Stimulated activated effector memory CD8-positive, alpha-beta T cell treated with anti-CD3 and anti-CD28 coated beads, Interleukin-12 subunit alpha, Interleukin-12 subunit beta, amount 100 ng/mL, for 72 hours (primary cell): Measurements from ENCODE around the gene ENO3.
"Not testable (repeated sequence)": the region's sequence is repeated elsewhere in the genome, so short reads cannot be mapped to it uniquely, and the experiment has no call there.

ENCODE experiments used
- ATAC-seq: fragments of 150-1000 bp; cut with Tn5 transposase; 2 replicates; pipeline ENCODE4 v1.10.0; 2021
- DNase-seq, 2 donors: peaks; one replicate each; pipeline ENCODE4 v3.0.0; 2021 to 2022; ENCODE audit warnings: low spot score in 2 of 2
- H3K27ac Mint-ChIP-seq: one replicate; pipeline ENCODE4 v1.8.0; 2022; ENCODE audit warnings: mild to moderate bottlenecking, mixed read lengths
- H3K36me3 Mint-ChIP-seq: one replicate; pipeline ENCODE4 v1.8.0; 2022; ENCODE audit warnings: mild to moderate bottlenecking, mixed read lengths
- H3K4me1 Mint-ChIP-seq: one replicate; pipeline ENCODE4 v1.8.0; 2022; ENCODE audit warnings: mixed read lengths
- H3K4me3 Mint-ChIP-seq: one replicate; pipeline ENCODE4 v1.8.0; 2022; ENCODE audit warnings: mild to moderate bottlenecking, mixed read lengths
- H3K9me3 Mint-ChIP-seq: one replicate; pipeline ENCODE4 v1.8.0; 2022; ENCODE audit warnings: mixed read lengths

The ENO3 gene

DNA sequence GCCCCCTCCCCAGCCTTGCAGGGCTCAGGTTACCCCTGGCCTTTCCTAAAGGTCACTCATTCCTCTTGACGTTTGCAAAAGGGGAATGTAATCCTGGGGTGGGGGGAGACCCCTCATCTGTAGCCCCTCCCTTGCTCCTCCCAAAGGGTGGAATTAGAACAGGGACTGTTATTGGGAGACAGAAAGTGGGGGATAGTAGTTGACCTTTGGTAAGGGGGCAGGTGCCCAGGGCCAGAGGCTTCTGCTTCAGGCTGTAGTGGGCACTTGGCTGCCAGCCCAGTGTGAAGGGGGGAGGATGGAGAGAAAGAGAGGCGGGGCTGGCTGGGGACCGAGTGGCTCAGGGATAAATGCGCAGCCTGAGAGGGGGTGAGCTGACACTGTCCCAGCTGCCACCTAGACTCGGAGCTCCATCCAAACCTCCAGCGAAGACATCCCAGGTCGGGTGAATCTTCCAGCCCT, at the start of gene ENO3:
ENO3 (plus strand) TSS at position 374 of the 459 bp plus-strand sequence. CDS start 711 bp downstream, outside the sequence.
- DNase-seq (no peak), ATAC-seq (no peak)
- Mint-ChIP-seq H3K9me3 (no peaks in the 10 kb centered on the region), H3K36me3 (peaks cover 41% of the 10 kb centered on the region), H3K27ac (peak within 1 kb of the TSS; percentile 99), H3K4me3 (peak within 1 kb of the TSS; percentile 93), H3K4me1 (peaks cover 37% of the 10 kb centered on the region)

DNA sequence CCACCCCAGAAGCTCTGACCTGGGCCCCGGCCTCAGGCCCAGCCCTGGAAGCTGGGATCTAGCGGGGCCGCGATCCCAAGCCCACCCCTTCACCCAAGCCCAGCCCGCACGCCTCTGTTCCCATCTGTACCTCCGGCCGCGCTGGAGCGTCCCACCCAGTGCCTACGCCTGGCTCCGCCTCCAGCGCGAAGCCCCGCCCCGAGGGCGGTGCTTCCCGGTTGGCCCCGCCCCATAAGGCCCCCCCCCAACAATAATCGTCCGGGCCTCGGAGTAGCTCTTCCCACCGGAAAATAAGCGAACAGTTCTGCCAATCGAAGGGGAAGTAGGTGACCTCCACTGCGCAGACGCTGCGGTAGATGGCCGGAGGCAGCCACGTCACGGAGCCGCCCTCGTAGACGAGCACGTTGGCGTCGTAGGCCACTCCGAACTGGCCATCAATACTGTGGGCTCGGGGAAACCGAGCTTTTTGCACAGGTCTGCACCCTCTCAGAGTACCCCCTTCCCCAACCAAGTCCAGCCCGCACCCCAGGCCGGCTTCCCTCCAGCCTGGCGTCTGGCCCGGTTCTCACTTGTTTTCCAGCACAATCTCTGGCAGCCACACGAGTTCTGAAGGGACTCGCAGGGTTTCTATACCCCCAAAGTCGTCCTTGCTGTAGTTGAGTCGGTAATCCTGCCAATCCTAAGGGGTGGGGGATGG, 49.1 kb upstream of the ENO3 start:
- ATAC-seq (no peak), DNase-seq (no peak)
- H3K4me1 Mint-ChIP-seq = peaks cover 44% of the 10 kb centered on the region
- H3K27ac Mint-ChIP-seq = peak overlapping the region; percentile 70
- peak overlapping the region; percentile 91 for H3K4me3 Mint-ChIP-seq
- peaks cover 23% of the 10 kb centered on the region for H3K36me3 Mint-ChIP-seq
- no peaks in the 10 kb centered on the region for H3K9me3 Mint-ChIP-seq

DNA sequence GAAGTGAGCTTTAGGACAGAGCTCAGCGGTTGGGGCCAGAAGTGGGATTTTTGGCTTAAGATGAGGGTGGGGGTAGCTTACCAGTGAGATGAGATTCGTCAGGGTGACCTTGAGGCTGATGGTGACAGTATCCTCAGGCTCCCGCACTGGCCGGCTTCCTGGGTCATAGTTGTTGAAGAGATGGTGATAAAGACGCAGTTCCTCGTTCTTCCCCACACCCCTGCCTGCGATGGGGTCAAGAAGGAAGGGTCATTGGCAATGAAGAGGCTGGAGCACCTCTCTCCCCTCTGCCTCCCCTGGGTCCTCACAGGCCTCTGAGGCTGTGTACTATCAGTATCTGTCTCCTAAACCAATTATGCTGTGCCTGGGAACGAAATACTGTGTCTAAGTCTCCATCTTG, 48.4 kb upstream of the ENO3 start:
- Mint-ChIP-seq H3K9me3 (no peaks in the 10 kb centered on the region), H3K36me3 (peaks cover 22% of the 10 kb centered on the region), H3K4me1 (peaks cover 44% of the 10 kb centered on the region), H3K4me3 (peak overlapping the region; percentile 69), H3K27ac (peak overlapping the region; percentile 70)
- ATAC-seq = no peak
- DNase-seq = no peak

DNA sequence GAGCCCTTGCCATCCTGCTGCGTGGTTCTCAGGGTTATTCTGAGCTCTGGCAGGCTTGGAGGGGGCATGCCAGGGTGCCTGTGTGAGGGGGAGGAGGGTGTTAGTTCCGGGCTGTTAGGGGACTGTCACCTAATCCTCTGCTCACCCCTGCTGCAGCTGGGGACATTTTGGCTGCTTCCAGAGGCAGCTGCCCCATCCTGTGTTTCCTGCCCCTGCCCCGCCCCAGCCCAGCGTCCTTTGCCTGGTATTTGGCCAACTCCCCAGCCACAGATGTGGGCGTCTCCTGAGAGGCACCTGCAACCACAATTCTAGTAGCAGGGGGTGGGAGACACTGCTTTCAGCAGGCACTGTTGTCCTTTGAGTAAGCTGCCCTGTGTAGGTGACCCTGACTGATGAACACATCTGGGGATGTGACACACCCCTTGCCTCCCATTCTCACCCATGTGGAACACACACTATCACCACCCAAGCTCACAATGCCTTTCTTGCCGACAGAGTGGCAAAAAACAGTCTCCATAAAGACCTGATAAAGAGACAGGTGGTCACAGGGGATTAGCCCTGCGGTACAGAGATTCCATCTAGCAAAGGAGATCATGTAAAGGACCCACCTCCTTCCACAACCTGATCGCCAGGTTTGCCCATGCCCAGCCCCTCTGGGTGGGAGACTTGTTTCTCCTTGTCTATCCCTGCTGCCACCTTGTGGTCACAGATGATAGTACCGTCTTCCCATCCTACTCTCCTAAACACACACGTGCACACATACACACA, 47.7 kb upstream of the ENO3 start, which contains the start of gene CHRNE:
CHRNE (minus strand) TSS at position 48 of the 768 bp plus-strand sequence; CDS start at position 13, 35 bp downstream.
- ATAC-seq (peak; percentile 70), DNase-seq (peak; percentile 56 to 85)
- Mint-ChIP-seq H3K4me1 (peaks cover 42% of the 10 kb centered on the region), H3K4me3 (peak within 1 kb of the TSS; percentile 69), H3K27ac (peak within 1 kb of the TSS; percentile 70), H3K36me3 (peaks cover 22% of the 10 kb centered on the region), H3K9me3 (no peaks in the 10 kb centered on the region)

DNA sequence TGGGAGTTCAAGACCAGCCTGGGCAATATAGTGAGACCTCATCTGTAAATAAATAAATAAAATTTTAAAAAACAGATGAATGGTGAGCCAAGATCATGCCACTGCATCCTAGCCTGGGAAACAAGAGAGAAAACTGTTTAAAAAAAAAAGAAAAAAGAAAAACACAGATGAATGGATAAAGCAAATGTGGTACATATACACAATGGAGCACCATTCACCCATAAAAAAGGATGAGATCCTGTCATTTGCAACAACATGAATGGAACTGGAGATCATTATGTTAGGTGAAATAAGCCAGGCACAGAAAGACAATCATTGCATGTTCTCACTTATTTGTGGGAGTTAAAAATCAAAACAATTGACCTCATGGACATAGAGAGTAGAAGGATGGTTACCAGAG, 44.3 kb upstream of the ENO3 start:
- H3K4me1 Mint-ChIP-seq = peaks cover 20% of the 10 kb centered on the region
- not testable (repeated sequence) for H3K27ac Mint-ChIP-seq, DNase-seq, H3K9me3 Mint-ChIP-seq, ATAC-seq, H3K4me3 Mint-ChIP-seq, H3K36me3 Mint-ChIP-seq

DNA sequence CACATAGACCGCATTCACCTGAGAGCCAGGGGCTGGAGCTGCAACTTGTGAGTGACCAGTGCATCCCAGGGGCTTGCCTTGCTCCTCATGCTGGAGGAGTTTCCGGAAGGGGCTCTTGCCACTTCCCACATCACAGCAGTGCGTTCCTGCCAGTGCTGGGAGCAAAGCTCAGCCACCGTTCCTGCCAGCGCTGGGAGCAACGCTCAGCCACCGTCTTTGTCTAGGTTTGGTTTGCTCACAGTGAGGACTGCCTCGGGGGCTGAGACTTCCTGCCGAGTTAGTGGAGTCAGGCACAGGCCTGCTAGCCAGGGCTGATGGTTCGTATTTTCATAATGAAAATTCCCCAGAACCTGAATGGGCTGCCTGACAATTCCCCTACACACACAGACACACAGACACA, 42.6 kb upstream of the ENO3 start:
- no peak overlapping the region for H3K4me3 Mint-ChIP-seq
- H3K27ac Mint-ChIP-seq = no peak overlapping the region
- H3K9me3 Mint-ChIP-seq = no peaks in the 10 kb centered on the region
- H3K4me1 Mint-ChIP-seq = peaks cover 6% of the 10 kb centered on the region
- DNase-seq (no peak), ATAC-seq (no peak)
- H3K36me3 Mint-ChIP-seq = no peaks in the 10 kb centered on the region

DNA sequence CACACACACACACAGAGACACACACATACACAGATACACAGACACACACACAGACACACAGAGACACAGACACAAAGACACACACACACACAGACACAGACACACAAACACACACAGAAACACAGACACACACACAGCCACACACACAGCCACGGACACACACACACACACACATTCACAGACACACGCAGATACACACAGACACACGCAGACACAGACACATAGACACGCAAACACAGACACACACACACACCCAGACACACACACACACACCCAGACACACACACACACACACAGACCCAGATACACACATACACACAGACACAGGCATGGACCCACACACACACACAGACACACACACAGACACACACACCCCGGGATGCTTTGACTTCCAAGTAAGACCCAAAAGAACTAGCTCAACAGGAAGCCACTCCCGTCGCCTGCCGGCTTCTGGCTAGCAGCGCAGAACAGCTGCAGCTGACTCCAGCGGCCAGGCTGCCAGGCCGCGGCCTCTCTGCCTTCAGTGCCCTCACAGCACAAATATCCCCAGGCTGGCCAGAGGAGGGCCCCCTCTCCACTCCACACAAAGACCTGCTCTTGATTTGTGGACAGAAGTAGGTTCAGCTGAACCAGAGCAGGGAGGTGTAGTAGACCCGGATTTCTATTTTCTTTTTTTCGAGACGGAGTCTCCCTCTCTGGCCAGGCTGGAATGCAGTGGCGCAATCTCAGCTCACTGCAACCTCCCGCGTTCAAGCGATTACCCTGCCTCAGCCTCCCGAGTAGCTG, 42.0 kb upstream of the ENO3 start:
- Mint-ChIP-seq H3K36me3 (no peaks in the 10 kb centered on the region), H3K9me3 (no peaks in the 10 kb centered on the region), H3K4me1 (peaks cover under 1% of the 10 kb centered on the region), H3K27ac (no peak overlapping the region), H3K4me3 (no peak overlapping the region)
- peak; percentile 99 for ATAC-seq
- peak; percentile 40 to 78 for DNase-seq

DNA sequence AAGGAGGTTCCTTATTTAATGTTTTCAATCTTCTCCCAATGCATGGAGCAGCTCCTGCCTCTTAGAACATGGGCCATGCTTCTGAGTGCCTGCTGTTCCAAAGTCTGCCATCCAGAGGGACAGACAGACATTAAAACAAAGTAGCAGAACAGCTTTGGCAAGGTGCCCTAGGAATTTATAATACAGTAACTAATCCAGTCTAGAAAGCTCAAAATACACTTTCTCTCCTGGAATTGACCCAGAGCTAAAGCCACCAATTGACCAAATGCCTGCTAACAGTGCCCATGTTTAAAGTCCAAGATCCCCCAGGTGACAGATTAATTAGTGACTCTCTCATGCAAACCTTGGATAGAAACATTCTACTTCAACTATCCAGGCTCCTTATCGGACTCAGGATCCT, 36.9 kb upstream of the ENO3 start:
- ATAC-seq (no peak), DNase-seq (no peak)

DNA sequence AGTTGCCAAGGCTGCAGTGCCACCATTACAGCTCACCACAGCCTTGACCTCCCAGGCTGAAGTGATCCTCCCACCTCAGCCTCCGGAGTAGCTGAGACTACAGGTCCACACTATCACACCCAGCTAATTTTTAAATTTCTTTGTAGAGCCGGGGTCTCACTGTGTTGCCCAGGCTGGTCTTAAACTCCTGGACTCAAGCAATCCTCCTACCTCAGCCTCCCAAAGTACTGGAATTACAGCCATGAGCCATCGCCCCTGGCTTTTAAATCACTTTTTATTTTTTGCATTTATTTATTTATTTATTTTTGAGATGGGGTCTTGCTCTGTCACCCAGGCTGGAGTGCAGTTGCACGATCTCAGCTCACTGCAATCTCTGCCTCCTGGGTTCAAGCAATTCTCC, 36.4 kb upstream of the ENO3 start:
- not testable (repeated sequence) for H3K4me3 Mint-ChIP-seq, H3K27ac Mint-ChIP-seq, H3K9me3 Mint-ChIP-seq, ATAC-seq, H3K36me3 Mint-ChIP-seq, H3K4me1 Mint-ChIP-seq, DNase-seq

More for the DNA sequence above, 36.9 kb upstream of the ENO3 start:
- H3K27ac Mint-ChIP-seq = peak overlapping the region; percentile 10
- H3K4me3 Mint-ChIP-seq = no peak overlapping the region
- no peaks in the 10 kb centered on the region for H3K36me3 Mint-ChIP-seq
- H3K4me1 Mint-ChIP-seq = no peaks in the 10 kb centered on the region
- no peaks in the 10 kb centered on the region for H3K9me3 Mint-ChIP-seq

DNA sequence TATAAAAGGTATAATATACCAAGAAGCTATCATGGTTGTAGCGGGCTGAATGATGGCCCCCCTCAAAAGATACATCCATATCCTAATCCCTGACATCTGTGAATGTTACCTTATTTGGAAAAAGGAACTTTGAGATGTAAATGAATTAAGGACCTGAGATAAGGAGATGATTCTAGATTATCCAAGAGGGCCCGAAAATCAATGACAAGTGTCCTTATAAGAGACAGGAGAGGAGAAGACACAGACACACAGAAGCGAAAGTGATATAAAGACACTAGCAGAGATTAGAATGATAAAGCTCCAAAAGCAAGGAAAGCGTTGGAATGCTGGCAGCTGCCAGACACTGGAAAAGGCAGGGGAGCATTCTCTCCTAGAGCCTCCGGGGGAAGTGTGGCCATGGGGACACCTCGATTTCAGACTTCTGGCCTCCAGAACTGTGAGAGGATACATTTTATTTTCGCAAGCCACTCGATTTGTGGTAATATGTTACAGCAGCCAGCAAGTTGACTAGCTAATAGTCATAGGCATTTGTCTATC, 31.3 kb upstream of the ENO3 start:
- H3K9me3 Mint-ChIP-seq = no peaks in the 10 kb centered on the region
- no peak for DNase-seq
- no peak overlapping the region for H3K27ac Mint-ChIP-seq
- no peaks in the 10 kb centered on the region for H3K36me3 Mint-ChIP-seq
- no peak for ATAC-seq
- H3K4me3 Mint-ChIP-seq = no peak overlapping the region
- peaks cover 11% of the 10 kb centered on the region for H3K4me1 Mint-ChIP-seq

DNA sequence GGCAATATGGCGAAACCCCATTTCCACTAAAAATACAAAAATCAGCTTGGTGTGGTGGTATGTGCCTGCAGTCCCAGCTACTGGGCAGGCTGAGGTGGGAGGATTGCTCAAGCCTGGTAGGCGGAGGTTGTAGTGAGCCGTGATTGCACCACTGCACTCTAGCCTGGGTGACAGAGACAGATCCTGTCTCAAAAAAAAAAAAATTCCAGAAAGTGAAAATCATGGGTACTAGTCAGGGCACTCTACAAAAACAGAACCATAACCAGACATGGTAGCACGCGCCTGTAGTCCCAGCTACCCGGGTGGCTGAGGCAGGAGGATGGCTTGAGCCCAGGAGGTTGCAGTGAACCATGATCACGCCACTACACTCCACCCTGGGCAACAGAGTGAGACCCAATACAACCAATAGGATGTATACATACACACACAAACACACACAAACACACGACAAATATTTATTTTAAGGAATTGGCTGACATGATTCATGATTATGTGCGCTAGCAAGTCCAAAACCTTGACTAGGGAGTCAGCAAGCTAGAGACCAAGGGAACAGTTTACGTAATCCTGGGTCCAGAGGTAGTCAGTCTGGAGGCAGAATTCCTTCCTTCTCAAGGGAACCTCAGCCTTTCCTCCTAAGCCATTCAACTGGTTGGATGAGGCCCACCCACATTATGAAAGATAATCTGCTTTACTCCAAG, 30.4 kb upstream of the ENO3 start:
- no peak for ATAC-seq
- Mint-ChIP-seq H3K4me3 (no peak overlapping the region), H3K36me3 (no peaks in the 10 kb centered on the region), H3K27ac (no peak overlapping the region), H3K9me3 (no peaks in the 10 kb centered on the region), H3K4me1 (peaks cover 11% of the 10 kb centered on the region)
- DNase-seq = no peak

DNA sequence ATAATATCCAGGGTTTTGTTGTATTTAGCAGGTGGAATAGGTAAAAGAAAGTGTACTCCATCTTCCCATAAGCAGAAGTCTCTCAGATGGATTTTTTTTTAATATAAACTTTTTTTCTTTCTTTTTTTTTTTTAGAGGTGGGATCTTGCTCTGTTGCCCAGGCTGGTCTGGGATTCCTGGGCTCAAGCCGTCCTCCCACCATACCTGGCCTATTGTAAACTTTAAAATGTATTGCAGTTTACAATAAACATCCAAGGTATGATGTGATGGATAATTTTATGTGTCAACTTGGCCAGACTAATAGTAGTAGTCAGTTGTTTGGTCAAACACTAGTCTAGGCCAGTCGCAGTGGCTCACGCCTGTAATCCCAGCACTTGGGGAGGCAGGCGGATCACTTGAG, 29.6 kb upstream of the ENO3 start:
- Mint-ChIP-seq H3K36me3 (no peaks in the 10 kb centered on the region), H3K4me1 (peaks cover 12% of the 10 kb centered on the region), H3K27ac (no peak overlapping the region), H3K9me3 (no peaks in the 10 kb centered on the region), H3K4me3 (no peak overlapping the region)
- no peak for DNase-seq
- no peak for ATAC-seq

DNA sequence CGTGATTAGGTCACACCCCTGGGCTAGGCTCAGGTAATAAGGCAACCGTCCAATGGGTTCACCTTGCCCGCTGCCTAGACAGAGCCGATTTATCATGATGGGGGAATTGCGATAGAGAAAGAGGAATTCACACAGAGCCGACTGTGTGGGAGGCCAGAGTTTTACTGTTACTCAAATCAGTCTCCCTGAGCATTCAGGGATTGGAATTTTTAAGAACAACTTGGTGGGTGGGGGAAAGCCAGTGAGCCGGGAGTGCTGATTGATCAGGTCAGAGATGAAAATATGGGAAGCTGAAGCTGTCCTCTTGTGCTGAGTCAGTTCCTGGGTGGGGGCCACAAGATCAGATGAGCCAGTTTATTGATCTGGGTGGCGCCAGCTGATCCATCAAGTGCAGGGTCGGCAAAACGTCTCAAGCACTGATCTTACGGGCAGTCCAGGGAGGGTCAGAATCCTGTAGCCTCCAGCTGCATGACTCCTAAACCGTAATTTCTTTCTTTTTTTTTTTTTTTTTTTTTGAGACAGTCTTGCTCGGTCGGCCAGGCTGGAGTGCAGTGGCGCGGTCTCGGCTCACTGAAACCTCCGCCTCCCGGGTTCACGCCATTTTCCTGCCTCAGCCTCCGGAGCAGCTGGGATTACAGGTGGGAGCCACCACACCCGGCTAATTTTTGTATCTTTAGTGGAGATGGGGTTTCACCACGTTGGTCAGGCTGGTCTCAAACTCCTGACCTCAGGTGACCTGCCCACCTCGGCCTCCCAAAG, 24.2 kb upstream of the ENO3 start:
- DNase-seq, H3K4me3 Mint-ChIP-seq: not testable (repeated sequence)
- peak overlapping the region; percentile 60 for H3K27ac Mint-ChIP-seq

DNA sequence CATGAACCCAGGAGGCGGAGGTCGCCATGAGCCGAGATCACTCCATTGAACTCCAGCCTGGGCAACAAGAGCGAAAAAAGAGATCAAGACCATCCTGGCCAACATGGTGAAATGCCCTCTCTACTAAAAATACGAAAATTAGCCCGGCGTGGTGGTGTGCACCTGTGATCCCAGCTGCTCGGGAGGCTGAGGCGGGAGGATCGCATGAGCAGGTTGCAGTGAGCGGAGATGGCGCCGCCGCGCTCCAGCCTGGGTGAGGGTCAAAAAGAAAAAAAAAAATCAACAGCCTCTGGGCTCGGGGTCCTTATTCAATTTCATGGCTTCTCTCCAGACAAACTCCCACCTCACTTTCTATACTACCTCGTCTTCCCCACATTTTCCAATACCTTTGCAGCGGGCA, 22.0 kb upstream of the ENO3 start:
- DNase-seq = no peak
- H3K4me3 Mint-ChIP-seq = no peak overlapping the region
- peaks cover 16% of the 10 kb centered on the region for H3K36me3 Mint-ChIP-seq
- H3K27ac Mint-ChIP-seq = no peak overlapping the region
- H3K9me3 Mint-ChIP-seq = no peaks in the 10 kb centered on the region
- peaks cover 20% of the 10 kb centered on the region for H3K4me1 Mint-ChIP-seq
- ATAC-seq = no peak

More for the DNA sequence above, 24.2 kb upstream of the ENO3 start:
- ATAC-seq, H3K9me3 Mint-ChIP-seq: not testable (repeated sequence)
- Mint-ChIP-seq H3K36me3 (peaks cover 10% of the 10 kb centered on the region), H3K4me1 (peaks cover 11% of the 10 kb centered on the region)
